ENCODE data around the gene AQP3. TPM values are rescaled to one million over a fixed set of nuclear protein-coding genes. Genes with fewer than 3 reads are reported as not detected.

Gene AQP3
- total and polyA plus RNA-seq, 2 of the 13 experiments (the other 11 are each of a cell fraction or from before 2014, with no cell fraction given): 1.4 to 5.5 TPM

GRCh38 chr9:33452828-33453271 is 5.5 kb upstream of the AQP3 start (continued):
- TF ChIP-seq ONECUT2 (CRISPR knock-in tag; IDR thresholded peaks at IDR 0.05): no peak
- TF ChIP-seq ERF (CRISPR knock-in tag; IDR thresholded peaks at IDR 0.05): 0 out of 2 replicates have a peak, but pooled peaks have one; percentile 18
- TF ChIP-seq CHD4 (IDR thresholded peaks at IDR 0.05; ENCODE audit: borderline replicate concordance, low read length): no peak
- TF ChIP-seq NKX3-1 (CRISPR knock-in tag; IDR thresholded peaks at IDR 0.05): no peak
- TF ChIP-seq TFAP4 (IDR thresholded peaks at IDR 0.05; ENCODE audit: borderline replicate concordance, low read depth): no peak
- TF ChIP-seq SIX1 (CRISPR knock-in tag; IDR thresholded peaks at IDR 0.05; ENCODE audit: borderline replicate concordance): no peak
- no peak for TF ChIP-seq MAF1 (CRISPR knock-in tag; IDR thresholded peaks at IDR 0.05; ENCODE audit: borderline replicate concordance)
- TF ChIP-seq NBN (conservative IDR thresholded peaks at IDR 0.05): no peak
- no peak for TF ChIP-seq GTF2F1 (IDR thresholded peaks at IDR 0.05; ENCODE audit: low read length)
- no peak for TF ChIP-seq ZNF12 (CRISPR knock-in tag; IDR thresholded peaks at IDR 0.05)
- 0 out of 2 replicates have a peak, but pooled peaks have one; percentile 32 for TF ChIP-seq ZNF136 (CRISPR knock-in tag; IDR thresholded peaks at IDR 0.05; ENCODE audit: low read depth)
- no peak for TF ChIP-seq EEA1 (CRISPR knock-in tag; IDR thresholded peaks at IDR 0.05; ENCODE audit: borderline replicate concordance)
- TF ChIP-seq ZNF275 (CRISPR knock-in tag; IDR thresholded peaks at IDR 0.05; ENCODE audit: borderline replicate concordance): no peak
- TF ChIP-seq POLR2G (IDR thresholded peaks at IDR 0.05; ENCODE audit: low read depth, low read length): no peak
- no peak for TF ChIP-seq ZNF354B (CRISPR knock-in tag; IDR thresholded peaks at IDR 0.05)
- TF ChIP-seq AKNA (CRISPR knock-in tag; IDR thresholded peaks at IDR 0.05; ENCODE audit: borderline replicate concordance): no peak
- no peak for TF ChIP-seq ZFP82 (CRISPR knock-in tag; IDR thresholded peaks at IDR 0.05; ENCODE audit: borderline replicate concordance)
- TF ChIP-seq SP2 (CRISPR knock-in tag; IDR thresholded peaks at IDR 0.05): no peak
- no peak for TF ChIP-seq U2AF1 (optimal IDR thresholded peaks at IDR 0.05; ENCODE audit: low read depth, low read length)
- TF ChIP-seq TCF7 (IDR thresholded peaks at IDR 0.05; ENCODE audit: low read depth): no peak
- TF ChIP-seq MLX (CRISPR knock-in tag; IDR thresholded peaks at IDR 0.05): peak; percentile 26; the same call in 1 of the 2 replicates
- no peak for TF ChIP-seq MYPOP (CRISPR knock-in tag; IDR thresholded peaks at IDR 0.05)
- no peak for TF ChIP-seq HNRNPK (IDR thresholded peaks at IDR 0.05; ENCODE audit: low read depth, low read length, poor library complexity, severe bottlenecking)
- no peak for TF ChIP-seq ZSCAN20 (CRISPR knock-in tag; IDR thresholded peaks at IDR 0.05; ENCODE audit: borderline replicate concordance)

Data from HepG2 (cell line).